ENCODE measurements around the gene C9orf152. TPM values are rescaled to one million over a fixed set of nuclear protein-coding genes. Genes with fewer than 3 reads are reported as not detected.

Gene C9orf152
- total and polyA plus RNA-seq, 9 of the 15 experiments (the other 6 are each of a cell fraction or from before 2014, with no cell fraction given) = not detected

GRCh38 chr9:110207071-110207641 lies 803 bp downstream of the C9orf152 start:
- H3K9ac ChIP-seq (ENCODE audit: insufficient read depth in 1 of 2, low read depth in 2 of 2, low read length in 2 of 2) = no peak overlapping the region
- intact Hi-C loops (cut with micrococcal nuclease) = no loop called here
- TF ChIP-seq, protein P1, sequence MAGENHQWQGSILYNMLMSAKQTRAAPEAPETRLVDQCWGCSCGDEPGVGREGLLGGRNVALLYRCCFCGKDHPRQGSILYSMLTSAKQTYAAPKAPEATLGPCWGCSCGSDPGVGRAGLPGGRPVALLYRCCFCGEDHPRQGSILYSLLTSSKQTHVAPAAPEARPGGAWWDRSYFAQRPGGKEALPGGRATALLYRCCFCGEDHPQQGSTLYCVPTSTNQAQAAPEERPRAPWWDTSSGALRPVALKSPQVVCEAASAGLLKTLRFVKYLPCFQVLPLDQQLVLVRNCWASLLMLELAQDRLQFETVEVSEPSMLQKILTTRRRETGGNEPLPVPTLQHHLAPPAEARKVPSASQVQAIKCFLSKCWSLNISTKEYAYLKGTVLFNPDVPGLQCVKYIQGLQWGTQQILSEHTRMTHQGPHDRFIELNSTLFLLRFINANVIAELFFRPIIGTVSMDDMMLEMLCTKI (IDR thresholded peaks at IDR 0.05; ENCODE audit: partially characterized antibody) = no peak
- no peak for TF ChIP-seq U2AF2 (optimal IDR thresholded peaks at IDR 0.05; ENCODE audit: low read depth, low read length)
- no peak for TF ChIP-seq RFX7 (CRISPR knock-in tag; IDR thresholded peaks at IDR 0.05)
- TF ChIP-seq SAFB (IDR thresholded peaks at IDR 0.05; ENCODE audit: borderline replicate concordance, low read depth, low read length) = no peak
- TF ChIP-seq REST (IDR thresholded peaks at IDR 0.05; ENCODE audit: borderline replicate concordance) = no peak
- no peak for TF ChIP-seq REST (CRISPR knock-in tag; IDR thresholded peaks at IDR 0.05; ENCODE audit: low read depth)
- no peak for TF ChIP-seq HBP1 (CRISPR knock-in tag; IDR thresholded peaks at IDR 0.05)
- no peak for TF ChIP-seq ZNF830 (CRISPR knock-in tag; IDR thresholded peaks at IDR 0.05)
- TF ChIP-seq ZKSCAN1 (IDR thresholded peaks at IDR 0.05; ENCODE audit: low read depth, low read length) = no peak
- no peak for TF ChIP-seq MAFG (tag; conservative IDR thresholded peaks at IDR 0.05)
- TF ChIP-seq ZNF133 (CRISPR knock-in tag; IDR thresholded peaks at IDR 0.05) = no peak
- TF ChIP-seq HDGF (IDR thresholded peaks at IDR 0.05) = no peak
- TF ChIP-seq KAT2B (IDR thresholded peaks at IDR 0.05; ENCODE audit: low read depth, low read length) = no peak

More at GRCh38 chr9:110207071-110207641, 803 bp downstream of the C9orf152 start:
- 2% methylated on average over 6 of the region's 6 CpGs for WGBS (ENCODE audit: insufficient coverage, low coverage, missing lambda C conversion rate)
- H4K20me1 ChIP-seq (replicated peaks; ENCODE audit: control insufficient read depth, insufficient read depth, low read length) = 0 out of 2 replicates have a peak, but pooled peaks cover 3% of the 10 kb centered on the region
- in situ Hi-C loops (cut with MboI) = no loop called here
- no peaks in the 10 kb centered on the region for H3K36me3 ChIP-seq (ENCODE audit: control insufficient read depth, insufficient read depth, low read length)
- FAIRE-seq (no peak), ATAC-seq (no peak), DNase-seq (ENCODE audit: extremely low read depth in 1 of 4, low spot score in 3 of 4) (no peak)
- no peak overlapping the region for H2AFZ ChIP-seq (ENCODE audit: low read depth, low read length)
- H3K4me2 ChIP-seq (ENCODE audit: insufficient read depth, low read length) = no peak overlapping the region
- no peak overlapping the region for H3K27ac ChIP-seq (ENCODE audit: extremely low read depth, low read depth, low read length)
- no peak overlapping the region for H3K4me3 ChIP-seq
- H3K79me2 ChIP-seq (ENCODE audit: control insufficient read depth, insufficient read depth, low read length) = no peaks in the 10 kb centered on the region
- H3K4me1 ChIP-seq (replicated peaks in 1 of 2; ENCODE audit: control insufficient read depth in 2 of 2, insufficient read depth in 2 of 2, low read length in 2 of 2) = no peaks in the 10 kb centered on the region; a peak in 1 of 5 replicates
- POLR2A ChIA-PET = no interaction called here
- no TSS peak for BruUV-seq (replicated peaks)
- H3K9me3 ChIP-seq (replicated peaks; ENCODE audit: control insufficient read depth, insufficient read depth, low read depth, low read length) = no peaks in the 10 kb centered on the region; the same call in 1 of the 2 replicates
- no peaks in the 10 kb centered on the region for H3K9me1 ChIP-seq (ENCODE audit: control insufficient read depth, insufficient read depth, low read length)
- CTCF ChIA-PET (ENCODE audit: low intra/inter-chr PET ratio) = no interaction called here
- peaks cover 6 to 13% of the 10 kb centered on the region in 2 experiments; a peak in 3 of 5 replicates for H3K27me3 ChIP-seq (ENCODE audit: control insufficient read depth in 2 of 2, insufficient read depth in 2 of 2, low read length in 2 of 2)

All from K562 (cell line).